Adrenal gland (tissue), 5 donors: ENCODE data around the gene WWOX.

ENCODE experiments used
- POLR2A ChIP-seq, 2 donors: fragments of 450-650 bp; IDR thresholded peaks; one replicate each; pipeline ENCODE4 v1.6.1; 2017; ENCODE audit warnings: antibody characterized with exemption in 2 of 2, mild to moderate bottlenecking in 2 of 2, moderate library complexity in 1 of 2
- TF ChIP-seq, protein P1 (sequence below), 6 experiments: fragments of 450-650 bp in 4 of 6; fragments of 200-600 bp in 2 of 6; sonication (generic) in 1 of 6; IDR thresholded peaks; 1 replicate in 5 of 6; 2 replicates in 1 of 6; pipeline versions ENCODE4 v1.5.1 to v1.8.0; 2016 to 2021; ENCODE audit warnings: antibody characterized with exemption in 6 of 6, mild to moderate bottlenecking in 2 of 6, moderate library complexity in 1 of 6
- donor health status: DM: no; HTN: no; CAD: no.

DNA sequence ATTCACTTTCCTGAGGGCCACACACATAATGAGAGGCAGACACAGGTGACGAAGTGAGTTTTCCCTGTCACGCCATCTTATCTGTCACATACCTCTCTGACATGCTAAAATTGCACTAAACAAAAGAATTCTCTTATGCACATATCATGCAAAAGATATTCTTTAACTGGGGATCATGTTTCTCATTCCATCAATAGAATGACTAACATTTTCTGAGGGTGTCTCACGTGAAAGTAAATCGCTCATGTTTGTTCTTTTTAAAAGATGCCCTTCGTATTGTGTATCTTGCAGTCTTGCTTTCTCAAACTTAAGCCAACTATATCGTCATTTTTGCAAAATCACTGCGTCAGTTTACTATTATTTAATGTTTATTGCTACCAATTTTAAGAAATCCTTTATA is 306.4 kb downstream of the WWOX start:
- TF ChIP-seq, protein P1, sequence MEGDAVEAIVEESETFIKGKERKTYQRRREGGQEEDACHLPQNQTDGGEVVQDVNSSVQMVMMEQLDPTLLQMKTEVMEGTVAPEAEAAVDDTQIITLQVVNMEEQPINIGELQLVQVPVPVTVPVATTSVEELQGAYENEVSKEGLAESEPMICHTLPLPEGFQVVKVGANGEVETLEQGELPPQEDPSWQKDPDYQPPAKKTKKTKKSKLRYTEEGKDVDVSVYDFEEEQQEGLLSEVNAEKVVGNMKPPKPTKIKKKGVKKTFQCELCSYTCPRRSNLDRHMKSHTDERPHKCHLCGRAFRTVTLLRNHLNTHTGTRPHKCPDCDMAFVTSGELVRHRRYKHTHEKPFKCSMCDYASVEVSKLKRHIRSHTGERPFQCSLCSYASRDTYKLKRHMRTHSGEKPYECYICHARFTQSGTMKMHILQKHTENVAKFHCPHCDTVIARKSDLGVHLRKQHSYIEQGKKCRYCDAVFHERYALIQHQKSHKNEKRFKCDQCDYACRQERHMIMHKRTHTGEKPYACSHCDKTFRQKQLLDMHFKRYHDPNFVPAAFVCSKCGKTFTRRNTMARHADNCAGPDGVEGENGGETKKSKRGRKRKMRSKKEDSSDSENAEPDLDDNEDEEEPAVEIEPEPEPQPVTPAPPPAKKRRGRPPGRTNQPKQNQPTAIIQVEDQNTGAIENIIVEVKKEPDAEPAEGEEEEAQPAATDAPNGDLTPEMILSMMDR (IDR thresholded peaks at IDR 0.05): no peak
- no peak for TF ChIP-seq POLR2A (IDR thresholded peaks at IDR 0.05)
